A549 (cell line): ENCODE measurements around the gene HECTD3.

Source experiments
- TF ChIP-seq, protein P1 (sequence below): IDR thresholded peaks from 2 replicates; pipeline ENCODE4 v1.6.1; 2012
- TF ChIP-seq, protein P2 (sequence below): fragments of >200 bp; sonication (Bioruptor Twin); formaldehyde crosslinking; IDR thresholded peaks from 3 replicates; pipeline ENCODE4 v1.5.1; 2016

DNA sequence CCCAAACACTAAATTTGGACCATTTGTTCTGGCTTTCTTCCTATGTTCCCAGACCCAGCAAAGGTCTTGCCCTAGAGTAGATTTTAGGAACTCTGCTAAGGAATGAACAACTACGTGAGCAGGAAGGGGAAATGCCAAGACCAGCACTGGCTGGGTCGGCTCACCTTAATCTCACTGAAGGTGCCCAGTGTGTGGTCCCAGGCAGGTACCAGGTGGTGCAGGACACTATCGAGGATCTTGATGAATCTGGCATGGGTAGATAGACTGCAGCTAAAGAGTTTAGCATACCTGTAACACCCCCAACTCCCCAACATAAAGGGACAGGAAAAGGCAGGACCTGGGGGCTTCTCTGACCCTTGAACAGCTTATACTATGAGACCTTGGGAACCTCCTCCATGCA, 3.0 kb downstream of the HECTD3 start:
- TF ChIP-seq, protein P1, sequence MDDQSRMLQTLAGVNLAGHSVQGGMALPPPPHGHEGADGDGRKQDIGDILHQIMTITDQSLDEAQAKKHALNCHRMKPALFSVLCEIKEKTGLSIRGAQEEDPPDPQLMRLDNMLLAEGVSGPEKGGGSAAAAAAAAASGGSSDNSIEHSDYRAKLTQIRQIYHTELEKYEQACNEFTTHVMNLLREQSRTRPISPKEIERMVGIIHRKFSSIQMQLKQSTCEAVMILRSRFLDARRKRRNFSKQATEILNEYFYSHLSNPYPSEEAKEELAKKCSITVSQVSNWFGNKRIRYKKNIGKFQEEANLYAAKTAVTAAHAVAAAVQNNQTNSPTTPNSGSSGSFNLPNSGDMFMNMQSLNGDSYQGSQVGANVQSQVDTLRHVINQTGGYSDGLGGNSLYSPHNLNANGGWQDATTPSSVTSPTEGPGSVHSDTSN, result no peak
- TF ChIP-seq, protein P2, sequence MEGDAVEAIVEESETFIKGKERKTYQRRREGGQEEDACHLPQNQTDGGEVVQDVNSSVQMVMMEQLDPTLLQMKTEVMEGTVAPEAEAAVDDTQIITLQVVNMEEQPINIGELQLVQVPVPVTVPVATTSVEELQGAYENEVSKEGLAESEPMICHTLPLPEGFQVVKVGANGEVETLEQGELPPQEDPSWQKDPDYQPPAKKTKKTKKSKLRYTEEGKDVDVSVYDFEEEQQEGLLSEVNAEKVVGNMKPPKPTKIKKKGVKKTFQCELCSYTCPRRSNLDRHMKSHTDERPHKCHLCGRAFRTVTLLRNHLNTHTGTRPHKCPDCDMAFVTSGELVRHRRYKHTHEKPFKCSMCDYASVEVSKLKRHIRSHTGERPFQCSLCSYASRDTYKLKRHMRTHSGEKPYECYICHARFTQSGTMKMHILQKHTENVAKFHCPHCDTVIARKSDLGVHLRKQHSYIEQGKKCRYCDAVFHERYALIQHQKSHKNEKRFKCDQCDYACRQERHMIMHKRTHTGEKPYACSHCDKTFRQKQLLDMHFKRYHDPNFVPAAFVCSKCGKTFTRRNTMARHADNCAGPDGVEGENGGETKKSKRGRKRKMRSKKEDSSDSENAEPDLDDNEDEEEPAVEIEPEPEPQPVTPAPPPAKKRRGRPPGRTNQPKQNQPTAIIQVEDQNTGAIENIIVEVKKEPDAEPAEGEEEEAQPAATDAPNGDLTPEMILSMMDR, result no peak
